SU-DHL-6 (cell line): ENCODE data around the gene MFN2.

ENCODE experiments used
- CTCF ChIP-seq: fragments of 200-600 bp; sonication (generic); IDR thresholded peaks from one replicate; pipeline ENCODE4 v1.5.1; 2017; ENCODE audit warnings: antibody characterized with exemption, mild to moderate bottlenecking, low read length, moderate library complexity; ENCODE audit not compliant: insufficient read depth, poor library complexity, severe bottlenecking
- EZH2phosphoT487 ChIP-seq: fragments of 200-600 bp; sonication (generic), shearing (Covaris generic); conservative IDR thresholded peaks from 2 replicates; pipeline ENCODE4 v1.6.1; 2018; ENCODE audit warnings: mild to moderate bottlenecking, antibody characterized with exemption, low read length, moderate library complexity, mixed read lengths

GRCh38 chr1:12038356-12039163, 58.3 kb downstream of the MFN2 start:
- TF ChIP-seq CTCF: no peak
- TF ChIP-seq EZH2phosphoT487: no peak
